ENCODE measurements around the gene MAU2.

Gene MAU2

GRCh38 chr19:19354007-19354406 lies 33.4 kb downstream of the MAU2 start:
- Histone ChIP-seq H3K4me2 (ENCODE audit: low read length) (no peak overlapping the region), H3K9me3 (ENCODE audit: control insufficient read depth, insufficient read depth, low read length) (no peaks in the 10 kb centered on the region), H3K36me3 (ENCODE audit: control insufficient read depth, low read length) (peaks cover 57% of the 10 kb centered on the region), H3K27me3 (ENCODE audit: control insufficient read depth, low read length) (no peaks in the 10 kb centered on the region), H3K4me1 (ENCODE audit: control insufficient read depth, low read length) (no peaks in the 10 kb centered on the region), H3K9me2 (replicated peaks; ENCODE audit: control insufficient read depth, low read length) (no peaks in the 10 kb centered on the region), H3K4me3 (ENCODE audit: low read length) (no peak overlapping the region), H4K20me1 (ENCODE audit: control insufficient read depth, insufficient read depth, low read depth, low read length) (no peaks in the 10 kb centered on the region), H3K79me2 (ENCODE audit: control insufficient read depth, low read length) (no peaks in the 10 kb centered on the region), H3K27ac (ENCODE audit: low read depth, low read length) (no peak overlapping the region), H3F3A (ENCODE audit: control insufficient read depth, insufficient read depth) (peaks cover 5% of the 10 kb centered on the region)
- no peak for TF ChIP-seq EZH2phosphoT487 (IDR thresholded peaks at IDR 0.05; ENCODE audit: borderline replicate concordance, low read length)
- no peak for TF ChIP-seq CTCF (IDR thresholded peaks at IDR 0.05; ENCODE audit: low read depth, low read length, poor library complexity, severe bottlenecking)

- H3K27ac ChIP-seq (ENCODE audit: low read depth, low read length): no peak overlapping the region
- H3K9me3 ChIP-seq (ENCODE audit: control insufficient read depth, insufficient read depth, low read length): no peaks in the 10 kb centered on the region
- H3F3A ChIP-seq (ENCODE audit: control insufficient read depth, insufficient read depth): peaks cover 5% of the 10 kb centered on the region
- H3K27me3 ChIP-seq (ENCODE audit: control insufficient read depth, low read length): no peaks in the 10 kb centered on the region
- no peaks in the 10 kb centered on the region for H3K4me1 ChIP-seq (ENCODE audit: control insufficient read depth, low read length)
- H3K4me3 ChIP-seq (ENCODE audit: low read length): no peak overlapping the region
- peaks cover 50% of the 10 kb centered on the region for H3K36me3 ChIP-seq (ENCODE audit: control insufficient read depth, low read length)
- H4K20me1 ChIP-seq (ENCODE audit: control insufficient read depth, insufficient read depth, low read depth, low read length): no peaks in the 10 kb centered on the region
- TF ChIP-seq CTCF (IDR thresholded peaks at IDR 0.05; ENCODE audit: low read depth, low read length, poor library complexity, severe bottlenecking) (no peak), EZH2phosphoT487 (IDR thresholded peaks at IDR 0.05; ENCODE audit: borderline replicate concordance, low read length) (no peak)
- no peaks in the 10 kb centered on the region for H3K79me2 ChIP-seq (ENCODE audit: control insufficient read depth, low read length)
- H3K4me2 ChIP-seq (ENCODE audit: low read length): no peak overlapping the region
- no peaks in the 10 kb centered on the region for H3K9me2 ChIP-seq (replicated peaks; ENCODE audit: control insufficient read depth, low read length)
Observed at GRCh38 chr19:19354932-19355331, 34.3 kb downstream of the MAU2 start.

- no peak overlapping the region for H3K4me2 ChIP-seq (ENCODE audit: low read length)
- peaks cover 50% of the 10 kb centered on the region for H3K36me3 ChIP-seq (ENCODE audit: control insufficient read depth, low read length)
- no peaks in the 10 kb centered on the region for H4K20me1 ChIP-seq (ENCODE audit: control insufficient read depth, insufficient read depth, low read depth, low read length)
- H3K9me2 ChIP-seq (replicated peaks; ENCODE audit: control insufficient read depth, low read length): no peaks in the 10 kb centered on the region
- H3K4me3 ChIP-seq (ENCODE audit: low read length): no peak overlapping the region
- H3K27ac ChIP-seq (ENCODE audit: low read depth, low read length): no peak overlapping the region
- peaks cover 9% of the 10 kb centered on the region for H3F3A ChIP-seq (ENCODE audit: control insufficient read depth, insufficient read depth)
- H3K9me3 ChIP-seq (ENCODE audit: control insufficient read depth, insufficient read depth, low read length): no peaks in the 10 kb centered on the region
- no peaks in the 10 kb centered on the region for H3K27me3 ChIP-seq (ENCODE audit: control insufficient read depth, low read length)
- no peaks in the 10 kb centered on the region for H3K79me2 ChIP-seq (ENCODE audit: control insufficient read depth, low read length)
- peaks cover 4% of the 10 kb centered on the region for H3K4me1 ChIP-seq (ENCODE audit: control insufficient read depth, low read length)
- TF ChIP-seq CTCF (IDR thresholded peaks at IDR 0.05; ENCODE audit: low read depth, low read length, poor library complexity, severe bottlenecking): no peak
- no peak for TF ChIP-seq EZH2phosphoT487 (IDR thresholded peaks at IDR 0.05; ENCODE audit: borderline replicate concordance, low read length)
Observed at GRCh38 chr19:19355606-19356139, 35.0 kb downstream of the MAU2 start.

Measured in DOHH2 (cell line).